Medulla oblongata (tissue), 1 donor: ENCODE measurements around the gene CDC42EP1.
A peak's percentile ranks its signal among the peaks of the same experiment; 100 is the strongest.

Experiments
- DNase-seq: peaks from one replicate; pipeline ENCODE4 v3.0.0-alpha.2; 2015; ENCODE audit errors: extremely low spot score

The CDC42EP1 gene

GRCh38 chr22:37560608-37561211 lies 430 bp downstream of the CDC42EP1 start:
- DNase-seq, result no peak

- DNase-seq, result peak; percentile 96
Measured at GRCh38 chr22:37561212-37562048, 1.1 kb downstream of the CDC42EP1 start.

- DNase-seq, result no peak
Measured at GRCh38 chr22:37562049-37562875, 2.0 kb downstream of the CDC42EP1 start.

- DNase-seq, result peak; percentile 98
Measured at GRCh38 chr22:37563153-37564081, 3.1 kb downstream of the CDC42EP1 start.

- DNase-seq, result peak; percentile 44
Measured at GRCh38 chr22:37564111-37564711, 3.9 kb downstream of the CDC42EP1 start.

- no peak for DNase-seq
Measured at GRCh38 chr22:37565830-37566229, 5.5 kb downstream of the CDC42EP1 start.

GRCh38 chr22:37566329-37566837 lies 6.1 kb downstream of the CDC42EP1 start:
- peak; percentile 58 for DNase-seq

GRCh38 chr22:37566903-37567798 lies 6.9 kb downstream of the CDC42EP1 start:
- peak; percentile 82 for DNase-seq

- no peak for DNase-seq
Measured at GRCh38 chr22:37568012-37568411, 7.7 kb downstream of the CDC42EP1 start.

GRCh38 chr22:37568448-37569008 lies 8.2 kb downstream of the CDC42EP1 start:
- no peak for DNase-seq

- peak; percentile 89 for DNase-seq
Measured at GRCh38 chr22:37569009-37569920, 9.0 kb downstream of the CDC42EP1 start.

- no peak for DNase-seq
Measured at GRCh38 chr22:37569921-37570660, 9.8 kb downstream of the CDC42EP1 start.

- no peak for DNase-seq
Measured at GRCh38 chr22:37570661-37570976, 10.3 kb downstream of the CDC42EP1 start.

- DNase-seq, result no peak
Measured at GRCh38 chr22:37571258-37571991, 11.1 kb downstream of the CDC42EP1 start.

- DNase-seq, result no peak
Measured at GRCh38 chr22:37571992-37572373, 11.7 kb downstream of the CDC42EP1 start.

- DNase-seq, result no peak
Measured at GRCh38 chr22:37575490-37576003, 15.3 kb downstream of the CDC42EP1 start.

GRCh38 chr22:37578002-37578401 lies 17.7 kb downstream of the CDC42EP1 start:
- DNase-seq, result no peak
